GM15510 (cell line): Measurements from ENCODE around the gene TOLLIP.

Experiments
- POLR2A ChIP-seq: IDR thresholded peaks from 3 replicates; pipeline ENCODE4 v1.6.1; 2011; ENCODE audit warnings: borderline replicate concordance; ENCODE audit not compliant: insufficient read length; ENCODE audit errors: extremely low read depth

The TOLLIP gene

DNA sequence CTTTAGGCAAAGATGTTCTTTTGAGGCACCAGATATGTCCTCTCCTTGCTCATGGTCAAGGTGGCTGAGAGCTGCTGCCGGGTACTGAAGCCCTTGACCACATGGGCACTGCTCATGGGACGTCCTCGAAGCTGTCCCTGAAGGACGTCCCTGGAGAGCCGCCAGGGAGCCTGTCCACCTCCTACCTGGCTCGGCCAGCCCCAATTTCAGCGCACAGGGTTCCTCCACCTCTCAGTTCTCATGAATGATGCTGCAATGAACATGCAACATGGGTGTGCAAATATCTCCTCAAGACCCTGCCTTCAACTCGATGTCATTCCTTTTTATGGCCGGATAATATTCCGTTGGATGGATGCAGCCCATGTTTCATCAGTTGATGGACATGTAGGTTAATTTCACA is 24.4 kb upstream of the TOLLIP start:
- no peak for TF ChIP-seq POLR2A

DNA sequence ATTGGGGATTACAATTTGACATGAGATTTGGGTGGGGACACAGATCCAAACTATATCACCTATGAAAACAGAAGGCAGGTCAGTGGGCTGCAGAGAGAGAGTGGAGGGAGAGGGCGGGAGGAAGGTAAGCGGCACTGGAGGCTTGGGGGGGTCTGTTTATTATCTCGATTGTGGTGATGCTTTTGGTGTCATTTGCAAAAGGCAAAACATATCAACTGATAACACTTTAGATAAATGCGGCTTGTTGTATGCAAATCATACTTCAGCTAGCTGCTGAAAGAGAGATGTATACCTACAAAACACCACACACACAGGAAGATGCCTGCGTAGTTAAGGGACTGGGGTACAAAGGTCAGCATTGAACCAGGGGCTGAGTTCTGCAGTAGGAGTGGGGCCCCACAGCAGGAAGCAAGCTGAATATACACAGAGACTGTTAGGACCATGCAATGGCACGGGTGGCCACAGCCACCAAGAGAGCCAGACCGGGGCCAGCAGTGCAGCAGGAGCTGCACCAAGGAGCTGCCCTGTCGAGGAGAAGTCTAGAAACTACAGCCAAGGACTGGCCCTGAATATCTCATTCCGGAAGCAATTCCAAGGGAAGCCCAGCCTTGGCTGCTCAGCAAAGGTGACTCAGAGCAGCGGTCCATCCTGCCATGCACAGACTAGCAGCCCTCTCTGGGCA is 23.8 kb upstream of the TOLLIP start:
- TF ChIP-seq POLR2A: no peak

- no peak for TF ChIP-seq POLR2A
These were observed 21.0 kb upstream of the TOLLIP start for GRCh38 chr11:1330473-1330872.

- no peak for TF ChIP-seq POLR2A
These were observed 17.6 kb upstream of the TOLLIP start for GRCh38 chr11:1327064-1327460.

DNA sequence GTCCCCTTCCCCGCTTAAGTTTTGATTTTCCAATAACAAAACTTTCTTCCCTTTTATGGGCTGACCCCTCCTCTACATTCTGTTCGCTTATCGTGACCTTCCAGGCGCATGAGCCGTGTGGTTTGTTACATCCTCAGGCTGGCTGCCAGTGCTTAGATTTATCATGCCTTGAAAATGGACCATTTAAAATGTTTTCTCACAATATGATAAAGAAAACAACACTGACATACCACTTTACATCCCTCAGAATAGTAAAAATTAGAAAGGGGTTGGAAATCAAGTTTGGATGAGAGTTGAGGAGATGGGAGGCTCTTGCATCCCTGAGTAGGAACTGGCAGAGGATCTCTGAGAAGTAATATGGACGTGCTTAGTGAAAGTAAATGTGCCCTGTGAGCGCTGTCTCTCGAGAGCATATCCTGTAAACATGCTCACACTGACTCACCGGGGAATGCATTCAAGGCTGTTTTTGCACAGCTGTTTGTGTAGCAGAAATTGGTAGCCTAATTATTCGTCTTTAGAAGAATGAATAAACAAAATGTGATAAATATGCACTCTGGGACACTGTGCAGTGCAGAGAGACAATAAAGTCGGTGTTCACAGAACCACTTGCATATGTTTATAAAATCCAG is 17.1 kb upstream of the TOLLIP start:
- TF ChIP-seq POLR2A: no peak

GRCh38 chr11:1323774-1324173 is 14.3 kb upstream of the TOLLIP start:
- no peak for TF ChIP-seq POLR2A

GRCh38 chr11:1317993-1318392 is 8.6 kb upstream of the TOLLIP start:
- TF ChIP-seq POLR2A: no peak

- no peak for TF ChIP-seq POLR2A
These were observed 8.0 kb upstream of the TOLLIP start for GRCh38 chr11:1317432-1317831.

- TF ChIP-seq POLR2A: no peak
These were observed 1.5 kb upstream of the TOLLIP start for GRCh38 chr11:1310772-1311468.

- TF ChIP-seq POLR2A: no peak
These were observed 871 bp upstream of the TOLLIP start for GRCh38 chr11:1310318-1310687.

GRCh38 chr11:1308743-1309497 is 512 bp downstream of the TOLLIP start:
- TF ChIP-seq POLR2A: no peak

GRCh38 chr11:1307998-1308742 is 1.3 kb downstream of the TOLLIP start:
- no peak for TF ChIP-seq POLR2A

DNA sequence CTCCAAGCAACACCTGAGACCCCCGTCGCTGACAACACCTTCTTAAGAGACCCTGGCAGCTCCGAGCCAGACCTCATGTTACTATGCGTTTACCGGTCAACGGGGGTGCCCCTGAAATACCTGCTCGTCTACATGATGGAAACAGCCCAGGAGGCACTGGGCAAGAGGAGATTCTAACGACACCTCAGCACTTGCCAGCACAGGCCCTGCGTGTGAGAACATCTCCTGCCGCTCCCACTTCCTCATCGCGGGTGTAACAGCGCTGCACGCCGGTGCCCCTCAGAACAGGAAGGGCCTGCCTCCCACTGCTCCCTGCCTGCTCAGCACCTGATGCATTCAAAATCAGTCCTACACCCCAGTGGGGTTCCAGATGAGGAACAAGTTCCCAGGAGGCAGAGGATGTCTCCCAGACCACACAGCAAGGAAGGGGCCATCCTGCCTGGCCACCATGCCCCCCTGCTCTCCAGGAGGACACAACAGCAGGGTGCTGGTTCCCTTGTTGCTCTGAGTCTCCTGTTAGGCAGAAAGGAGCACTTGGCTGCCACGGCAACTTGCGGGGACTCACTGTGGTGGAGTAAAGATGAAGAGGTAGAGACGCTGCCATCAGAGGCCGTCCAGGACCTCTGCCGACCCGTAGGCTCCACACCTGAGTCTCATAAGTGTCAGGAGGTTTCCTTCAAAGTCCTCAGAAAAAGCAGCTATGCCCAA is 2.1 kb downstream of the TOLLIP start:
- no peak for TF ChIP-seq POLR2A
